Testis (tissue), 2 donors: ENCODE results near the gene CCDC51.

ENCODE experiments used
- CTCF ChIP-seq, 3 experiments: fragments of 450-650 bp in 2 of 3; fragments of 200-600 bp in 1 of 3; sonication (generic) in 1 of 3; IDR thresholded peaks; one replicate each; pipeline ENCODE4 v1.5.1; 2016 to 2019; ENCODE audit warnings: antibody characterized with exemption in 3 of 3, mild to moderate bottlenecking in 2 of 3, moderate library complexity in 1 of 3
- POLR2A ChIP-seq: fragments of 450-650 bp; IDR thresholded peaks from one replicate; pipeline ENCODE4 v1.6.1; 2017; ENCODE audit warnings: antibody characterized with exemption, mild to moderate bottlenecking, moderate library complexity

GRCh38 chr3:48470286-48470685, 30.4 kb upstream of the CCDC51 start:
- no peak for TF ChIP-seq CTCF (IDR thresholded peaks at IDR 0.05)
- TF ChIP-seq POLR2A: no peak
